ENCODE data around the gene NEK8. TPM values are rescaled to one million over a fixed set of nuclear protein-coding genes. Genes with fewer than 3 reads are reported as not detected.

The NEK8 gene
- total RNA-seq, 1 donor from 2014 or later = 6.7 TPM

GRCh38 chr17:28788100-28788499 lies 59.5 kb downstream of the NEK8 start:
- peaks cover under 1% of the 10 kb centered on the region for H3K36me3 Mint-ChIP-seq (ENCODE audit: low read depth, unreplicated experiment)
- no peak overlapping the region for H3K27ac Mint-ChIP-seq (ENCODE audit: unreplicated experiment)
- DNase-seq (ENCODE audit: low spot score) = no peak
- H3K4me1 Mint-ChIP-seq (ENCODE audit: unreplicated experiment) = peaks cover 3% of the 10 kb centered on the region
- no peak overlapping the region for H3K4me3 Mint-ChIP-seq (ENCODE audit: unreplicated experiment)
- H3K27me3 Mint-ChIP-seq (ENCODE audit: unreplicated experiment) = peaks cover 1% of the 10 kb centered on the region
- H3K9me3 Mint-ChIP-seq (ENCODE audit: unreplicated experiment) = no peaks in the 10 kb centered on the region
- no peak for TF ChIP-seq CTCF (IDR thresholded peaks at IDR 0.05; ENCODE audit: unreplicated experiment)

Other genes starting within 250 kb of the NEK8 start
- not detected for gene FOXN1, start 222.4 kb upstream of the NEK8 start, total RNA-seq (ENCODE audit: unreplicated experiment)
- gene UNC119, start 176.2 kb upstream of the NEK8 start, total RNA-seq (ENCODE audit: unreplicated experiment) = 47.2 TPM
- 53.6 TPM for gene PIGS, start 157.3 kb upstream of the NEK8 start, total RNA-seq (ENCODE audit: unreplicated experiment)
- gene ALDOC, start 151.9 kb upstream of the NEK8 start, total RNA-seq (ENCODE audit: unreplicated experiment) = 18.3 TPM
- 28.5 TPM for gene SPAG5, start 129.8 kb upstream of the NEK8 start, total RNA-seq (ENCODE audit: unreplicated experiment)
- 25.1 TPM for gene RSKR, start 114.6 kb upstream of the NEK8 start, total RNA-seq (ENCODE audit: unreplicated experiment)
- 203 TPM for gene BLTP2, start 83.6 kb upstream of the NEK8 start, total RNA-seq (ENCODE audit: unreplicated experiment)
- gene SDF2, start 66.9 kb upstream of the NEK8 start, total RNA-seq (ENCODE audit: unreplicated experiment) = 52.8 TPM
- gene SUPT6H, start 66.6 kb upstream of the NEK8 start, total RNA-seq (ENCODE audit: unreplicated experiment) = 87.4 TPM
- gene PROCA1, start 16.9 kb upstream of the NEK8 start, total RNA-seq (ENCODE audit: unreplicated experiment) = 12.0 TPM
- 72.0 TPM for gene RAB34, start 10.9 kb upstream of the NEK8 start, total RNA-seq (ENCODE audit: unreplicated experiment)
- gene RPL23A, start 8.8 kb upstream of the NEK8 start, total RNA-seq (ENCODE audit: unreplicated experiment) = 1,525 TPM
- gene TLCD1, start 2.6 kb upstream of the NEK8 start, total RNA-seq (ENCODE audit: unreplicated experiment) = 2.4 TPM
- 166 TPM for gene TRAF4, start 15.2 kb downstream of the NEK8 start, total RNA-seq (ENCODE audit: unreplicated experiment)
- gene FAM222B, start 114.0 kb downstream of the NEK8 start, total RNA-seq (ENCODE audit: unreplicated experiment) = 69.9 TPM
- 61.1 TPM for gene ERAL1, start 126.2 kb downstream of the NEK8 start, total RNA-seq (ENCODE audit: unreplicated experiment)
- 156 TPM for gene FLOT2, start 168.9 kb downstream of the NEK8 start, total RNA-seq (ENCODE audit: unreplicated experiment)
- 8.2 TPM for gene DHRS13, start 174.3 kb downstream of the NEK8 start, total RNA-seq (ENCODE audit: unreplicated experiment)
- gene PHF12, start 222.7 kb downstream of the NEK8 start, total RNA-seq (ENCODE audit: unreplicated experiment) = 56.1 TPM